ENCODE results near the gene PDZD8.
"Not testable (repeated sequence)": the region's sequence is repeated elsewhere in the genome, so short reads cannot be mapped to it uniquely, and the experiment has no call there.

The PDZD8 gene

GRCh38 chr10:117348236-117348635, 27.0 kb downstream of the PDZD8 start:
- no peak for DNase-seq

- DNase-seq = no peak
Observed at GRCh38 chr10:117346574-117346973, 28.7 kb downstream of the PDZD8 start.

GRCh38 chr10:117345143-117345542, 30.1 kb downstream of the PDZD8 start:
- no peak for DNase-seq

GRCh38 chr10:117342641-117343040, 32.6 kb downstream of the PDZD8 start:
- no peak for DNase-seq

GRCh38 chr10:117341061-117341460, 34.2 kb downstream of the PDZD8 start:
- DNase-seq = no peak

GRCh38 chr10:117339979-117340378, 35.3 kb downstream of the PDZD8 start:
- no peak for DNase-seq

GRCh38 chr10:117339578-117339977, 35.7 kb downstream of the PDZD8 start:
- no peak for DNase-seq

- no peak for DNase-seq
Observed at GRCh38 chr10:117334926-117335325, 40.3 kb downstream of the PDZD8 start.

GRCh38 chr10:117334066-117334465, 41.2 kb downstream of the PDZD8 start:
- DNase-seq = no peak

GRCh38 chr10:117327262-117327661, 48.0 kb downstream of the PDZD8 start:
- DNase-seq = no peak

GRCh38 chr10:117324367-117324766, 50.9 kb downstream of the PDZD8 start:
- DNase-seq = no peak

- no peak for DNase-seq
Observed at GRCh38 chr10:117322260-117322659, 53.0 kb downstream of the PDZD8 start.

- DNase-seq = no peak
Observed at GRCh38 chr10:117320050-117320665, 55.1 kb downstream of the PDZD8 start.

- no peak for DNase-seq
Observed at GRCh38 chr10:117318909-117319308, 56.3 kb downstream of the PDZD8 start.

- no peak for DNase-seq
Observed at GRCh38 chr10:117316701-117317100, 58.5 kb downstream of the PDZD8 start.

GRCh38 chr10:117313641-117314040, 61.6 kb downstream of the PDZD8 start:
- DNase-seq = no peak

- no peak for DNase-seq
Observed at GRCh38 chr10:117312430-117312829, 62.8 kb downstream of the PDZD8 start.

GRCh38 chr10:117311261-117311660, 64.0 kb downstream of the PDZD8 start:
- DNase-seq = no peak

- DNase-seq = no peak
Observed at GRCh38 chr10:117306674-117307073, 68.6 kb downstream of the PDZD8 start.

- DNase-seq = not testable (repeated sequence)
Observed at GRCh38 chr10:117303451-117303850, 71.8 kb downstream of the PDZD8 start.

GRCh38 chr10:117300671-117301070, 74.6 kb downstream of the PDZD8 start:
- DNase-seq = no peak

- DNase-seq = no peak
Observed at GRCh38 chr10:117299435-117299834, 75.8 kb downstream of the PDZD8 start.

GRCh38 chr10:117298219-117298618, 77.0 kb downstream of the PDZD8 start:
- no peak for DNase-seq

- DNase-seq = no peak
Observed at GRCh38 chr10:117294735-117295134, 80.5 kb downstream of the PDZD8 start.

- DNase-seq = no peak
Observed at GRCh38 chr10:117294039-117294645, 81.1 kb downstream of the PDZD8 start.

Measured in right kidney (tissue), 1 donor.